HG02678 (cell line): ENCODE measurements around the gene FHIT.

ENCODE experiments used
- ATAC-seq: cut with Tn5 transposase; IDR thresholded peaks from one replicate; pipeline ENCODE4 v1.9.1; 2021; ENCODE audit warnings: mild to moderate bottlenecking, moderate library complexity; ENCODE audit not compliant: unreplicated experiment

FHIT gene

DNA sequence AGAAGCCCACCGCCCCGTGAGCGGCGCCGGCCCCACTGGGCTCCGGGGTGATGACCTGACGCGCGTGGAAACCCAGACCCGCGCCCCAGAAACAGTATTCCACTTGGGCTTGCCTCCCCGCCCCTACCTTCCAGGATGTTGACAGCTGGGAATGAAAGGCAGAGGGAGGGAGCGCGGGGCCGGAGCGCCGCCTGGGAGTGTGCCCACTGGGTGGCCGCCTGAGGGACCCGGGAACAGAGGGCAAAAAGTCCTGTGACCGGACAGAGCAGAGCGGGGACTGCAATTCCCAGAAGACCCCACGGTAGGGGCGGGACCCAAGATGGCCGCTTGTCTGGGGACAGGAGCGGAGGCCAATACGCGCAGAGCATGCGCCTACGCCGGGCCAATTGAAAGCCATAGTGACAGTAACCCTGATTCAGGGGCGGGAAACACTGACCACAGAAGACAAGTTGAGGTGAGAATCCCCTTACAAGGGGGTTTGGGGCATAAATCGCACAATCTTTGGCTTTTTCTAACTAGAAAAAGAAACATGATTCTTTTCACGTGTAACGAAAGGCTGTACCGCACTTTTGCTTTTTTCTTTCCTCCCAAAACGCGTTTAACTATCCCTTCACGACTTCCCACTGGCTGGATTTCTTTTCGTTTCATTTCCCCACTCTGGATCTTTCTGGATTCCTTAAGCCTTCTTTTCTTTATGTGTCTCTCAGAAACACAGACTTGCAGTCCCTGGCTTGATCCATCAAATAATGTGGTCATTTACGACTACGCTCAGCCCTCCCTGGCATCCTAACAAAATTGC is at the start of gene FHIT:
FHIT (minus strand) TSS at position 279 of the 799 bp plus-strand sequence.
- ATAC-seq: peak; percentile 90

DNA sequence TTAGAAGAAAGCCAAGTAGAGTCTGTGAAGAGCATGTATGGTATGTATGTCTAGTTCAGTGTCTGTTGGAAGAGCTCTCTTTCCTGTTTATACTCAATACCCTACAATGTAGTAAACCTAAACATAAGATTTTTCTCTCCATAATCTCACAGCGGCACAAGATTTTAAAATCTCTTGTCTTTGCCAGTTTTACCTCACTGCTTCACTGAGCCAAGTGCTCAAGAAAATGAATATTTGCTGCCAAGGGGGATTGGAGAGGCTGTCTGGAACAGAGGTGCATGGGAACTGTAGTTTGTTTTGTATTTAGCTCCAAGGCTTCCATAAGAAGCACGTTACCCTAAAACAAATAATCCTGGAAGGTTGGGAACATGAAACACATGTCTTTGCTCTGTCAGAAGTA is 49.5 kb upstream of the FHIT start:
- no peak for ATAC-seq

DNA sequence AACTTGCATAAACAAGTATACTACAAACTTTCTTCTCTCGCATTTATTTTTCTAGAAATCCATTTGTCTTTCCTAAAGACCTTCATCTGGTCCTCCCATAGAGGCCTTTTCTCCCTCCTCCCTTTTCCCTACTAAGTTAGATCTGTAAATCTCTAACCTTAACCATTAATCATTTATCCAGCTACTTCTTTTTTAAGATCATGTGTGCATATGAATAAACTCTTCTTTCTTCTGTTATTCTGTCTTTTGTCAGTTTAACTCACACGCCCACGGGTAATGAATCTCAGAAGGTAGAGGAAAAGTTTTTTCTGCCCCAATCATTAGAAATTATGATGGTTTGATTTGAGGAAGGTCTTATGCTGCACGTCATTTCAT is 48.7 kb upstream of the FHIT start:
- ATAC-seq: no peak

DNA sequence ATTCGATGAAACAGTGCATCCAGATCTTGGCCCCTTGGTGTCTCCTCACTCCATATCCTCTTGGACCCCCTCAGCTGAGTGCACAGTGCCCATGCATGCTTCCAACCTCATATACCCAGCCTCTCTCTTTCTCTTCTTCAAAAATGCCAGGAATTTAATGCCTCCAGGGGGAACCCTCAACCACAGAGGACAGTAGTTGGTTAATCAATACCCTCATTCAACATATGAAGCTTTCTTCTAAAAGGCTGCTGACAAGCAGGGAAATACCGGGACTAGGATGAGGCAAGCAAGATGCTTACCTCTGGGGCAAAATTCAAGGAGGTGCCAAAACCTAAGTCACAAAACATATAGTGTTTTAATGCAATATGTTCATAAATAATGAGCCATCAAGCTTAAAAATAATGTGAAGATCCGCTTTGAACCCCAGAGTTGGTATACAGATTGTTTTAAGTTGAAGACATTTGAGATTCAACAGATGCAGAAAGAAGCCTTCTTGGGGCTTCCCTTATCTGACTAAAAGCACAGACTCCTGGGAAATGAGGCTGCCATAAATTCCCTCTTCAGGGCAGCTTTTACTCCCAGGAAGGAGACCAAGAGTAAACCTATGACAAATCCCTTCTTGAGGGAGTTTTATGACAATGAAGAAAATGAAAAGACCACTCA is 48.2 kb upstream of the FHIT start:
- peak; percentile 58 for ATAC-seq

DNA sequence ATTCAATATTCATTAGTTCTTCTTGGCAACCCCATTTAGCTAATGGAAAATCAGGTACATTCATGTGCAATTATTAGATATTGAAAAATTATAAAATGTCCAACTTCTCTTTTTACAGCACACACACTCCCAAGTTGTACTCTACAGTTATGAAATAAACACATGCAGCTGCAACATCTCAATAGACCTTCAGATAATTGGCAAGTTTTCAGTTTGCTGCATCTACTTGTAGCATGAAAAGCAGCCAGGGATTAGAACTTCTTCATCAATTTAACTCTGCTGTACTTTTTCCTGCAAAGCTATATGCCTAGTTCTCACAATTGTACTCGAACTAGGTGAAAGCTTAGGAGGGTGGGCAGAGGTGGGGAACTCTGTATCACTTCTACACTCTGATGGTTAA is 46.6 kb upstream of the FHIT start:
- no peak for ATAC-seq

DNA sequence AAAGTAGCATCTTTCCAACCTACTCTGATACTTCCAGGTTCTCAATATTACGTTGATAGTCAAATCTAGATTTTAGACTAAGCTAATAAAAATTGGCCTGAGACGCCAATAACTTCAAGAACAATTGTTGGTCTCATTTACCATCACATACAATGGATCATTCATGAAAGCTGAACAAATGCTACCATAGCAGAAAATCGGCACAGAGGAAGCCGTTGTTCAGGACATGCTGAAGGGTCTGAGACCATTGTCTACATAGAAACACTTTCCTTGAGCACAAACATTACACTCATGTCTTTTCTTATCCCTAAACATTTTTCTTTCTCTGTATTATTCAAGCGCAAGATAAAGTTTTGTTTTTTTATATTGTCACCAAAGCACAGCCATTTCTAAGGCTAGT is 37.2 kb upstream of the FHIT start:
- ATAC-seq: no peak

DNA sequence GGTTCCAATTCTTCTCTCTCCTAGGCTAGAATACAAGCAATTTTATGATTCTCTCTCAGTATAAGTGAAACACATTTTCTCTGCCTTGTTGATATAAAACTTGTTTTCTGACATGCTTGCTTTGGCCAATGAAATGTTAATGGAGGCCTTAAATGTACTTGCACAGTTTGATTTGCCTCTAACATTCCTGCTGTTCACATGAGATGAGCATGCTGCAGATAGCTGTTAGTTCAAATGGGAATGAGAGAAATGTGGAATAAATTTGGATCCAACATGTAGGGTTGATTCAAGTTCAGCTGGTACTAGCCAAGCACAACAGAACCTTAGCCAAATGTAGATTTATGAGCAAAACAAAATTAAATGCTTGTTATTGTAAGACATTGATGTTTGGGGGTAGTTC is 32.6 kb upstream of the FHIT start:
- ATAC-seq: no peak

DNA sequence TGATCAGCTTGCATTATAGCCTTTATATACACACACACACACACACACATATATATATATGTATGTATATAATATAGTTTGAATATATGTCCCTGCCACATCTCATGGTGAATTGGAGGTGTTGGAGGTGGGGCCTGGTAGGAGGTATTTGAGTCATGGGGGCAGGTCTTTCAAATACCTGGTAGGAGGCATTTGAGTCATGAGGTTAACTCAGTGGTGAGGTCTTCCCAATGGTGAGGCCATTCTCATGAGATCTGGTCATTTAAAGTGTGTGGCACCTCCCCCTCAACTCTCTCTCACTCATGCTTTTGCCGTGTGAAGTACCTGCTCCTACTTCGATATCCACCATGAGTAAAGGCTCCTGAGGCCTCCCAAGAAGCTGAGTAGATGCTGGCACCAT is 27.5 kb upstream of the FHIT start:
- no peak for ATAC-seq

DNA sequence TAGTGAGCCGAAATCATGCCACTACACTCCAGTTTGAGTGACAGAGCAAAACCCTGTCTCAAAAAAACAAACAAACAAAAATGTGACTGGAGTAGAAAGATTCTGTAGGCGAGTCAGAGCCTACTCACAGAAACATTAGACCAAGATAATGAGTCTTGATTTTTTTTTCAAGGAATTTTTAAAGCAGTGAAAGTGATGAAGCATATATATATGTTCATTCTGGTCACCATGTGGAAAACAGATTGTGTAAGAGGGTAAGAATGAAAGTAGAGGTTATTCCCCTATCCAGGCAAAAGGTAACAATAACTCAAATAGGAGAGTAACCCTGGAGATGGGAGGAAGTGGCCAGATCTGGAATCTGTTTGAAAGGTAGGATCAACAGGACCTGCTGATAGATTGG is 26.2 kb upstream of the FHIT start:
- ATAC-seq: no peak

DNA sequence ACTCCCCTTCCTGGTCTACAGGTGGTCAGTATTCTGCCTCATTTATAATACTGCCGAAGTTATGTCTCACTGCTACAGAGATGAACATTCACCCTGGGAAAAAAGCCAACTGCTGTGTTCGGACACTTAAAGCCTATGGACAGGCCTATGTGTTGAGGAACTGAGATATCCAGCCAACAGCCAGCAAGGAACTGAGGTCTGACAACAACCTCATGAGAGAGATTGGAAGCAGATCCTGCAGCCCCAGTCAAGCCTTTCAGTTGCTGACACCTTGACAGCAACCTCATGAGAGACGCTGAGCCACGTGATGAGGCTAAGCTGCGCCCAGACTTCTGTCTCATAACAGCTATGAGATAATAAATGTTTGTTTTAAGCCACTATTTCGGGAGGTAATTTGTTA is 18.2 kb upstream of the FHIT start:
- ATAC-seq: no peak

DNA sequence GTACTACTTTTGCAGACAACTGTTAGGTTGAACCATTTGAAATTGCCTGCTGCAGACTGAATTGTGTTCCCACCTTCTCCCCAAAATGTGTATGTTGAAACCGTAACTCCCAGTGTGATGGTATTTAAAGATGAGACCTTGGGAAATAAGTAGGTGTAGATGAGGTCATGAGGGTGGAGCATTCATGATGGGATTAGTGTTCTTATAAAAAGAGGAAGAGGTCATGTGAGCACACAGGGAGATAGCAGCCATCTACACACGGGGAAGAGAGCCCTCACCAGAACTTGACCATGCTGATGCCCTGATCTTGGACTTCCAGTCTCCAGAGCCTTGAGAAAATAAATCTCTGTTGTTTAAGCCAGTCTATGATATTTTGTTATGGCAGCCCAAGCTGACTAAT is 17.4 kb upstream of the FHIT start:
- ATAC-seq: no peak

DNA sequence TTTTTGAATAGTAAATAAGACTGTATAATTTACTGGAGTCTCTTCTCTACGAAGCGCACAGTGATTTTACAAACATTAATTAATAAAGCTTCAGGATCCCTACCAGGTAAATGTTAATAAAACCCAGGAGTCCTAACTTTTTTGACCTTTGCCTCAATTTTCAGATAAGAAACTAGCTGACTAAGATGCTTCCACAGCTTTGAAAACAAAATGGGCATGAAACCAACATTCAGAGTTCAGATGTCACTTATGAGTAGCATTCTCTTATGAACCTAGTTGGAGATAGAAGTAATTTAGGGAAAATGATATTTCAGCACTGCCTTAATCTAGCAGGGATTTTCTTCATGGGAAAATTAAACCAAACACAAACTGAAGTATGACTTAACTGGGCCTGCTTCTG is 13.0 kb upstream of the FHIT start:
- ATAC-seq: no peak

DNA sequence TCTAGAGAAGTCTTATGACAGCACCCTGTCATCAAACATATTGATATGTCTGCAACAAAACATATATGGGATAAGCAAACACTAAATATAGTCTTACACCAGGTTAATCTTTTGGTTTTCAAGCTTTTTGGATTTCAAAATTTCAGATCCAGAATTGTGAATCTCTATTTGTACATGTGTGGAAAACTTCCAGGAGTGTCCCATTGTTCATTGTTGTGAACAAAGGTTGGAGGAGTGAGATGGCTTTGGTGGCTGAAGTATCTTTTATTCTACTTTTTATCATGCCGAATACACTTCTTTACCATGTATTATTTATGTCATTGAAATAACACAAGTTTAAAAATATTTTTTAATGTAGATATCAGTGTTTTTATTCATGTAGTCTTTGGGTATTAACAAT is 5.9 kb upstream of the FHIT start:
- ATAC-seq: no peak

DNA sequence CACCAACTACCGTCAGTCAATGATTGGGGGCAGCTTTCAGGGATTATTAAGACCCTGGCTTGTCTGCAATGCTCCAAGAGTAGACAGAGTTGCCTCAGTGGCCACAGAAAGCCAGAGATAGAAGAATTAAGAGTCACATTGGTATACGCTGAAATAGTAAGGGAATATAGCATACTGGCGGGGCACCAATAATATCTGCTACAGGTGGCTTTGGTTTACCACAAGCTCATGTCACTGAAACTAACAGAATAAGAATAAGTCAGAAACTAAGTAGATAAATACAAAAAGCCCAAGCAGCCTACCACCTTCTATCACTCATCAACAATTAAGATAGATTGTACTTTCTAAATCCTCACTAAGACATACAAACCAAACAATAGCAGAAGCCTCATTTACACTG is 2.5 kb upstream of the FHIT start:
- no peak for ATAC-seq

DNA sequence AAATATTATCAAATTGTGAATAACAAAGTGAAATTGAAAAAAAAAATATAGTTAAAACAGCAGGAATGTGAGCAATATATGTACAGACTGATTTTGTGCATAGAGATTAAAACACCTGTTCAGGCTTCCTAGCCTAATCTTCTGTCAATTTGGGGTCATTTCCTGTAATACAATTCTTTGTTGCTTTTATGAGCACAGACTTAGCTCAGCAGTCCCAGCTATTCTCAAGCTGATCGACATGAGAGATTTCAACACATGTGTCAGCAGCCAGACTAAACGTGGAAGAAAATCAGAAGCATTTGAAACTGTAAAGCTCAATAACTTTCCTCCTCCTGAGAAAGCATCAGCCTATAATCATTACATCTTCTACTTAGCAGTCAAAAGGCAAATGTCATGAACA is 1.6 kb upstream of the FHIT start:
- no peak for ATAC-seq

DNA sequence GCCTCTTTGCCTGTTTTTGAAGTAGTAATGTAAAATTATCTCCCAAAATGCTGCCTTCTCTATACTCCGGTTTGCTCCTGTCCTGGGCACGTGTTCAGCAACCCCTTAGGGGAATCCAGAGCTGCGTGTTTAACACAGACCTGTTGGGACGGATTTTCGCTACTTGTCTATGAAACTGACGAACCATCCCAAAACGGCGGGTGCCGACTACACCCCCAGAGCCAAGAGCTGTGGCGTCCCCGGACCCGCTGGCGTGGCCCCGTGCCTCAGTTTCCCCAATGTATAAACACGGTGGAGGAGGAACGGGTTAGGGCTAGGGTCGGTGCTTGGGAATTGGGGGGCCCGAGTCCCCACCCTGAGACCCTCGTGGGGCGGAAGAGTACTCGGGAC is 473 bp downstream of the FHIT start:
- ATAC-seq: no peak

DNA sequence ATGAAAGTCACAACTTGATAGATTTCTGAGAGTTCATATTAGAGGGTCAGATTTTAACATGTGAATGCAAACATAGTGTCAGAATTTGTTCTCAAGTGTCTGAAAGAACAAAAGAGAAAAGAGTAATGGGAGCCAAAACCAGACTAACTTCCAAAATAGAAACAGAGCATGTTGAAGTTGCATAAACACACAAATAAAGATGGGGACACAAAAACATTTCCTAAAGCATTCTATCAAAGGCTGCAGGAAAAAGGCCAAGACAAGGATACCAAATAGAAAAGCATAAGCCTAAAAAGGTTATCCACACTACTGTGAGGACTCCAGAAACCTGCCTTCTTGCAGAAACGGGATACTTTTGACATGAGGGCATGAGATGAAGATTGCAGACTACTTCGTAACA is 2.8 kb downstream of the FHIT start:
- ATAC-seq: no peak

DNA sequence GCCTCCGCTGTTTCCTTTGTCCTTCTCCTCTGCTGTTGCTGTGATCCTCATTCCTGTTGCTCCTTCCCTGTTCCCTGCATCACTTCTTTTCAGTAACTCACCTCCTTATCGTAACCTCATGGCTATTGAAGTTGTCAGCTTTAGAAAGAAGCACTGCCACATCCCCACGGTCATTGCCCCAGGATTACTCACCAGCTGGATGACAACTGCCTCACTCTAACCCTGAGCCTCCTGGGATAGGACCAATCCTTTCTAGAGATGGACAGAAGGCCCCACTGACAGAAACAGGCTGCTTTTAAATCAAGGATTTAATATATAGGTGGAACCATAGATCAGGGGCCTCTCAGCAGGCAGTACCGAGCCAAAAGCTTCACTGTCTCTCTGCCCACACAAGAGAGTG is 4.1 kb downstream of the FHIT start:
- ATAC-seq: no peak

DNA sequence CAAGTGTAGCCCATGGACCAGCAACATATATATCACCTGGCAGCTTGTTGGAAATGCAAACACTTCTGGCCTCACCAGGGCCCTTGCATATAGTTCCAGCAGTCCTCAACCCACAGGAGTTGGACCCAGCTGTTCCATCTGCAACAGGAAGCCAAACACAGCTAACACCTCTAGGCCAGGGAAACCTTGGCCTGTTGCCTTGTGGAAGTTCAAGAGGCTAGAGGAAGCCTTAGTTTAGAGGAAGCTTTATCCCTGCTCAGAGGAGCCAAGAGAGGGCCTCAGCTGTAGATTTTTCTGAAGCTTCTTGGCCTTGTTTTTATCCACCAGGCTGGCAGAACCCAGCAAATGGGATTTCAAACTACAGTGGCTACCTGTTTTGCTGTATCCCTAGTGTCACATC is 11.4 kb downstream of the FHIT start:
- ATAC-seq: no peak

DNA sequence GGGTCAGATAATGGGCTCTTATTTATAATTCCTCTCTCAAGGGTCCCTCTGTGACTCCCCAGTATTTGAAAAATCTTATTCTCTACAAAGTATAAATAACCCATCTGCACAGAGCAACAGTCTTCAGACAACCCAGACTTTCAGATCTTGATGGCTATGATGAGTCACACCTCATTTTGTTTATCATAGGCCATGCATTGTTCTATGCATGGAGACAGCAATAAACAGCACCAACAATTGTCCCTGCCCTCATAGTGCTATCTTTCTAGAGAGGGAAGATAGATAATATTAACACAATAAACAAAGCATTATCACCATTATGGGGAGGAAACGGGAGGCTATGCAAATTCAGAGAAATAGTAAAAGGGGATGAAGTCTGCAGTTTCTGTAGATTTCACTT is 13.4 kb downstream of the FHIT start:
- ATAC-seq: no peak

DNA sequence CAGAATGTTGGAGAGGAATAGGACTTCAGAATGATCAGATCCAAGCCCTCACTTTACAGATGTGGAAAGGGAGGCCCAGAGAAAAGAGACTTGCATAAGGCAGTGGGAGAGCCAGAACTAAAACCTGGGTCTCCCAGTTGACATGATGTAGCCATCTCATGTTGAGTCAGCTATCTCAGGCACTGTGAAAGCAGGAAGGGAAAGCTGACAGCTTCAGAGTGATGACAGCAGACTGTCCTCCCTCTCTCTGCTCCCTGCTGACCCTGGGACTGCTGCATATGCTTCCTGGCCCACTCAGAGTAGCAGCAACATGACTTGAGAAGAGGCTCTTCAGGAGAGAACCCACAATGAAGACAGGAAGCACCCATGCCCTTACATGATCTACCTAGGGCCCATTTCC is 14.7 kb downstream of the FHIT start:
- ATAC-seq: peak; percentile 87

DNA sequence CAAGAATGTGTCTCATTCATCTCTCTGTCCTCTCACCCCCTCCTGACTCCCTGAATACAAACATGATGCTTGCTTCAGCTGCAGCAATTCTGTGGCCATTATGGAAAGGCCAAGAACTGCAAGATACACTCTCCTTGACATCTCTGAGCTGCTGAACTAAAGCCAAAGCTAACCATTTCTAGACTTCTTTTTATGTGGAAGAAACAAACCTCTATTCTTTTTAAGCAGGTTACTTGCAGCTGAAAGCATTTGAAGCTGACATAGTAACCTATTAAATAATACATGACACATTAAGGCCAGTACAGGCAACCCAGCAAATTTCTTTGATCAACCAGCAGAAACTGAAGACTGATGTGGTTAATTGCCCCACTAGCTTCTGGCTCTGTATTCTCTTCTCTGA is 17.5 kb downstream of the FHIT start:
- ATAC-seq: peak; percentile 31

DNA sequence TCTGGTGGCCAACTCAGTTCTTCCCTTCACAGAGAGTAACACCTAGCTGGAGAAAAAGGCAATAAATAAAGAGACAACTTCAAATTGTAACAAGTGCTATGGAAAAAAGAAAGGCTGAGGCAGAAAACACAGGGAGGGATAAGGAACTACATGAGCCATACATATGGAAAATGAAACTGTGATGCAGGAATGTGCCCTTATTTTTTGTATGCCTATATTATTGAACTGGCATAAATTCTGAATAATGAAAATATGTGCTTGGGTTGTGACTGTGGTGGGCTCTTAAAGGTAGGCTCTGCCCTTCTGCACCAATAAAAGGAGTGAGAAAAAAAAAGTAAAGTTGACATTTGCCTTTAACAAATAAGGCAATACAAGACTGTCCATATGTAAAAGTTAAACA is 19.6 kb downstream of the FHIT start:
- no peak for ATAC-seq
